ENCODE results near the gene THYN1. TPM values are rescaled to one million over a fixed set of nuclear protein-coding genes. Genes with fewer than 3 reads are reported as not detected.

Gene THYN1
- total RNA-seq, 1 experiment from 2014 or later, result 56.6 TPM

DNA sequence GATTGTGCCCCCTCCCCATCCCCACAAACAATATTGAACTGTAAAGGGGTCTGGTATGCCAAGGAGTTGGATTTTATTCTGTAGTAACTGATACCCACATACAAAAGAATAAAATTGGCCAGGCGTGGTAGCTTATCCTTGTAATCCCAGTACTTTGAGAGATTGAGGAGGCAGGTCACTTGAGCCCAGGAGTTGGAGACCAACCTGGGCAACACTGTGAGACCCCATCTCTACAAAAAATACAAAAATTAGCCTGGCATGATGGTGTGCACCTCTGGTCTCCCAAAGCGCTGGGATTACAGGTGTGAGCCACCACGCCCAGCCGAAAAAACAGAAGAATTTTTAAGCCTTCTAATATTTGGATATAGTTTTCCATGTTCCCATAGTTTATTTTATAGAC, 18.8 kb upstream of the THYN1 start:
- no peak overlapping the region for H2AFZ ChIP-seq (ENCODE audit: low read length)
- TF ChIP-seq CTCF (conservative IDR thresholded peaks at IDR 0.05; ENCODE audit: low read depth, low read length) (no peak), EZH2 (IDR thresholded peaks at IDR 0.05; ENCODE audit: low read length, unreplicated experiment) (no peak), EZH2phosphoT487 (IDR thresholded peaks at IDR 0.05; ENCODE audit: borderline replicate concordance, low read length) (no peak)
- no peaks in the 10 kb centered on the region for H3K9me2 ChIP-seq (replicated peaks; ENCODE audit: low read length)
- H3K4me2 ChIP-seq (ENCODE audit: low read length), result no peak overlapping the region
- H3K9ac ChIP-seq (ENCODE audit: low read length), result no peak overlapping the region
- intact Hi-C loops (cut with micrococcal nuclease), result no loop called here
- peaks cover 6% of the 10 kb centered on the region for H3F3A ChIP-seq (ENCODE audit: low read length, unreplicated experiment)
- no peaks in the 10 kb centered on the region for H4K20me1 ChIP-seq (ENCODE audit: low read length)
- CTCF ChIA-PET, result no interaction called here
- DNase-seq (no peak), ATAC-seq (no peak)
- H3K36me3 ChIP-seq (ENCODE audit: low read depth, low read length), result no peaks in the 10 kb centered on the region
- H3K4me3 ChIP-seq (ENCODE audit: low read length), result no peak overlapping the region
- H3K79me2 ChIP-seq (ENCODE audit: low read length), result no peaks in the 10 kb centered on the region
- H3K4me1 ChIP-seq (ENCODE audit: insufficient read depth, low read length), result peaks cover 15% of the 10 kb centered on the region
- no TSS peak for BruUV-seq (replicated peaks)
- POLR2A ChIA-PET (ENCODE audit: unreplicated experiment), result no interaction called here
- peaks cover 47% of the 10 kb centered on the region for H3K27me3 ChIP-seq (ENCODE audit: low read length)
- H3K9me3 ChIP-seq (ENCODE audit: low read length), result no peaks in the 10 kb centered on the region
- no peak overlapping the region for H3K27ac ChIP-seq (ENCODE audit: low read length)

DNA sequence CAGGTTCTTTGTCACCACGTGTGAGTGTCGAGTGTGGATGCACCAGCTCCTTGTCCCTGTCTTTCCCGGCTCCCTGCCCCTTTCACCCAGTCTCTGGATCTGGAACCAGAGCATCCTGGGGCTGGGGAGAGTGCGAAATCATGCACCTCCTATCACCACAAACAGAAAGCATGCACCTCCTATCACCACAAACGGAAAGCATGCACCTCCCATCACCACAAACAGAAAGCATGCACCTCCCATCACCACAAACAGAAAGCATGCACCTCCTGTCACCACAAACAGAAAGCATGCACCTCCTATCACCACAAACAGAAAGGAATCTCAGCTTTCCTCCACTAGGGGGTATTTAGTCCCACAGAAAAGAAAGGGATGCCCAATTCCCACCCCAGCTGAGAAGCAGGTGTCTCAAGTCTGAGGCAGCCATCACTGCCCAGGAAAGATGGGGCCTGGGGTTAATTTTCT, 17.1 kb upstream of the THYN1 start:
- no TSS peak for BruUV-seq (replicated peaks)

More for the DNA sequence above, 17.1 kb upstream of the THYN1 start:
- peaks cover 28% of the 10 kb centered on the region for H3K4me1 ChIP-seq (ENCODE audit: insufficient read depth, low read length)
- no peak overlapping the region for H3K9ac ChIP-seq (ENCODE audit: low read length)
- H3K4me2 ChIP-seq (ENCODE audit: low read length), result no peak overlapping the region
- H3K9me2 ChIP-seq (replicated peaks; ENCODE audit: low read length), result no peaks in the 10 kb centered on the region
- no peaks in the 10 kb centered on the region for H4K20me1 ChIP-seq (ENCODE audit: low read length)
- POLR2A ChIA-PET (ENCODE audit: unreplicated experiment), result no interaction called here
- peaks cover 30% of the 10 kb centered on the region for H3K27me3 ChIP-seq (ENCODE audit: low read length)
- no peak overlapping the region for H3K27ac ChIP-seq (ENCODE audit: low read length)
- DNase-seq (peak; percentile 52), ATAC-seq (no peak)
- peaks cover 6% of the 10 kb centered on the region for H3F3A ChIP-seq (ENCODE audit: low read length, unreplicated experiment)
- H3K36me3 ChIP-seq (ENCODE audit: low read depth, low read length), result no peaks in the 10 kb centered on the region
- no peaks in the 10 kb centered on the region for H3K9me3 ChIP-seq (ENCODE audit: low read length)
- intact Hi-C loops (cut with micrococcal nuclease), result no loop called here
- TF ChIP-seq EZH2 (IDR thresholded peaks at IDR 0.05; ENCODE audit: low read length, unreplicated experiment) (no peak), EZH2phosphoT487 (IDR thresholded peaks at IDR 0.05; ENCODE audit: borderline replicate concordance, low read length) (no peak), CTCF (conservative IDR thresholded peaks at IDR 0.05; ENCODE audit: low read depth, low read length) (peak; percentile 56; the same call in 1 of the 2 replicates)
- H2AFZ ChIP-seq (ENCODE audit: low read length), result no peak overlapping the region
- H3K79me2 ChIP-seq (ENCODE audit: low read length), result no peaks in the 10 kb centered on the region
- CTCF ChIA-PET, result no interaction called here
- H3K4me3 ChIP-seq (ENCODE audit: low read length), result no peak overlapping the region

Data from PC-3 (cell line).